ENCODE data around the gene ADAMTS14.

DNA sequence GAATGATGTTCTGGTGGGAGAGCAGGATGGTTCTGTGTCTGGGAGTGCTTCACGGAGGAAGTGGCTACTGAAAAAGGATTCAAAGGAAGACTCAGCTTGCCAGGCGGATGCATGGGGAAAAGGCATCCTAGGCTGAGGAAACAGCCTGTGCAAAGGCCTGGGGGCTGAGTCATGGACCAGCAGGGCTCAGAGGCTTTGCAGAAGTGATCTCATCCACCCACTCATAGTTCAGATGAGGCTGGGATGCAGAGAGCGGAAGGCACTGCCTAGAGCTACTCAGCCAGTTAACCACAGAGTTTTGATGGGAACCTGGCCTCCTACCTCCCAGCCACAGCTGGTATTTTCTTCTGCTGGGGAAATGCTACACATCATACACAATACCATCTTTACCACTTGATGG is 15.8 kb upstream of the ADAMTS14 start:
- TF ChIP-seq CTCF (conservative IDR thresholded peaks at IDR 0.05; ENCODE audit: low read length) (no peak), EZH2phosphoT487 (IDR thresholded peaks at IDR 0.05; ENCODE audit: borderline replicate concordance, low read depth, low read length) (no peak)

All from OCI-LY7 (cell line).